ENCODE results near the gene OR13C4.

DNA sequence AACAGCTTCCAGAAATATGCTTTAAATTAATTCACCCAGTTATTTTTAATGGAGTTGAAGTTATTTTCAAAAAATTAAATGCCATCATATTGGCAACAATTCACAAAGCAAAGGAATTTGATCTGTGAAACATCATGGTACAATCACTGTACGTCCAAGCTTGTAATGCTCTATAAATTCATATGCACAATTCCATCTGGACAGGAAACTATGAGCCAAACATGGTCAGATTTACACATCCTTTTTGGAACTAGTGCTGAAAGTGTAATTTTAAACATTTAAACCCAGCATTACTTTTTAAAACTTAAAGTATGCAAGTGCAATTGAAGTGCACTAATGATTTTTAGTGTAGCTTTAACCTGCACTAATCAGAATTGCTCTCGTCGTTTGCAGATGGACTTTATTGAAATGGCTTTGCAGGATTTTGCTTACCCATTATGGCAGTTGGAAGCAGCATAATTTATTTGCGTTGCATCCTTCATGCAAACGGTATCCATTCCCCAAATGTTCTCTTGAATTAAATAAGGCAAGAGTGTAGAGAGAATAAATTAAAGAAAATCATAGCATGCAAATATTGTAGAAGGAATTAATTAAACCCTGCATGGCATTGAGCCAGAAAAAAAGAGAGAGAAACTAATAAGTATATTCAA is 44.0 kb downstream of the OR13C4 start:
- TF ChIP-seq CTCF (IDR thresholded peaks at IDR 0.05; ENCODE audit: borderline replicate concordance, extremely low read depth, low read length, poor library complexity, severe bottlenecking) (no peak), EZH2 (IDR thresholded peaks at IDR 0.05; ENCODE audit: borderline replicate concordance, low read depth, low read length, severe bottlenecking) (no peak)

All from DND-41 (cell line).